GM21367 (cell line): ENCODE data around the gene TAOK3.
A peak's percentile ranks its signal among the peaks of the same experiment; 100 is the strongest.
"Not testable (repeated sequence)": the region's sequence is repeated elsewhere in the genome, so short reads cannot be mapped to it uniquely, and the experiment has no call there.

Experiments used
- ATAC-seq: cut with Tn5 transposase; IDR thresholded peaks from one replicate; pipeline ENCODE4 v1.9.1; 2021; ENCODE audit not compliant: unreplicated experiment

Gene TAOK3

DNA sequence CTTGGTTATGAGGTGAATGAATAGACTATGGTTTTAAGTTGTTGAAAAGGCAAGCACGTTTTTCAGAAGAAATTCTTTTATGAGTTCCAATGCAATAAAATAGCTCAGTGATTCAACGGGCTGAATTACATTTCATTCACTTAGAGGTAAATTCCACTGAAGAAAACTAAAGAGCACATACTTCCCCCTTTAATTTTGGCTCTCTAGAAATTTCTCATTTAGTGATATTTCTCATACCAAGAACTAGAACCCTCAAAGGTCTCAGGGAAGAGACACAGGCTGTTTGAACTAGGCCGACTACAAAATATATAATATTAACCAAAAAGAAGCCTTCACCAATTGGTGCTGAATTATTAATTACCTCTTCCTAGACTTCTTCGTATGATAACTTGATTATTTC is 68.6 kb downstream of the TAOK3 start:
- ATAC-seq = no peak

GRCh38 chr12:118302053-118302452 is 70.7 kb downstream of the TAOK3 start:
- ATAC-seq = no peak

- ATAC-seq = no peak
Observed at GRCh38 chr12:118299791-118300460, 72.8 kb downstream of the TAOK3 start.

DNA sequence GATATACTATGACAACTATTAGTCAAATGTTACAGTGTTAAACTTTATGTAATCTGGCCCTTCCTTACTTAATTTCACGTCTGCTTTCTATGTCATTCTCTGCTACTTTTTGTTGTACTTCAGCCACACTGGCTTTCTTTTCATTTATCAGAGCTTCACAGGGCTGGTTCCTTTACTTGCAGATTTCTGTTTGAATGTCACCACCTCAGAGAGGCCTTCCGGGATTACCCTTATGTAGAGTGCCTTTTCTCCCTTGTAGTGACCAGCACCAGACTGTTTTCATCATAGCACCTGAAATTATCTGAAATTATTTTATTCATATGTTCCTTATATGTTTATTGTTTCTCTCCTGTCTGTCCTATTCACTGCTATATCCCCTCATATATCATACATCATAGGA is 75.4 kb downstream of the TAOK3 start:
- ATAC-seq = no peak

DNA sequence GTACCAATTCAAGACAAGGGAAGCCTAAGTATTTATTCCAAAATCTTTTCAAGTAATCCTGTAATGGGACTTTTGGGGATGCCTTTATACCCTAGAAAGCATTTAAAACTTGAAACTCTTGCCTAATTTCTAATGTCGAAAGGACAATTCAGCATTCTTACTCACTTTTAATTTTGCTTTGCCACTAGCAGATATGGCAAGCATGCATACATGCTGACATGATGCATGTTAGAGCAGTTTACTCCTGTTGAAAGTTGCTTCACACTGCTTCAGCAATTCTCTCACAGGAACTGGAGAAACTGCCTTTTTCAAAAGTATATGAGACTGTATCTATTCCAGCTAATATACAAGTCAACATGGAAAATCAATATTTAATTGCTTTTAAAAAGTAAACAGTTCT is 79.9 kb downstream of the TAOK3 start:
- ATAC-seq = no peak

- no peak for ATAC-seq
Observed at GRCh38 chr12:118290130-118290529, 82.6 kb downstream of the TAOK3 start.

DNA sequence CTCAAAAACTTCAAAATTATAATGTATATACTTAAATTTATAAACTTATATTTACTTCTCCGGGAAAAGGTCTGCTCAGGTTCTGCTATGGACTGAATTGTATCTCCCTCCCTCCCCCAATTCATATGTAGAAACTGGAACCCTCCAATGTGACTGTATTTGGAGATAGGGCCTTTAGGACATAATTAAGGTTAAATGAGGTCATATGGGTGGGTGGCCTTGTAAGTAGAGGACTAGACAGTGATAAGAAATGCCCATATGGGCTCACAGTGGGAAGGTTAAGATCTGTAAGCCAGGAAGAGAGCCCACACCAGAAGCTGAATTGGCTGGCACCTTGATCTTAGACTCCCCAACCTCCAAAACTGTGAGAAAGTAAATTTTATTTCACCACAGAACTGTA is 84.5 kb downstream of the TAOK3 start:
- ATAC-seq = no peak

GRCh38 chr12:118287728-118288127 is 85.0 kb downstream of the TAOK3 start:
- no peak for ATAC-seq

GRCh38 chr12:118282767-118283166 is 89.9 kb downstream of the TAOK3 start:
- ATAC-seq = no peak

GRCh38 chr12:118278288-118278687 is 94.4 kb downstream of the TAOK3 start:
- ATAC-seq = not testable (repeated sequence)

DNA sequence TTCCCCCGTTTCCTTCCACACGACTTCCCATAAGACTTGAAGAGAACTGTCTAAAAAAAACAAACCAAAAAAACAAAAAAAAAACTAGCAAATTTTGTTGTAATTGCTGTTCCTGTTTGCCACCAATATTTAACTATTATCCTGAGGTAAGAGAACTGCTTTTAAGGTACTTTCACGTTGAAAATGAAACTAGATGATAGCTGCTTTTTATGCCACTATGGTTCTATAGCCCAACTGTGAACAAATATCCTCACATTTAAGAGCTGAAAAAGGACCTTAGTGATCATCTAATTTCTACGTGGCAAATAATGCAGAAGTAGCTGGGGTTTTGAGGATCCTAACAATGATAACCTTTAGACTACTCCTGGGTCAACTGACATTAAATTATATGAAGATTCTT is 98.6 kb downstream of the TAOK3 start:
- ATAC-seq = no peak

GRCh38 chr12:118271770-118272417 is 100.8 kb downstream of the TAOK3 start:
- ATAC-seq = no peak

- no peak for ATAC-seq
Observed at GRCh38 chr12:118271183-118271582, 101.5 kb downstream of the TAOK3 start.

DNA sequence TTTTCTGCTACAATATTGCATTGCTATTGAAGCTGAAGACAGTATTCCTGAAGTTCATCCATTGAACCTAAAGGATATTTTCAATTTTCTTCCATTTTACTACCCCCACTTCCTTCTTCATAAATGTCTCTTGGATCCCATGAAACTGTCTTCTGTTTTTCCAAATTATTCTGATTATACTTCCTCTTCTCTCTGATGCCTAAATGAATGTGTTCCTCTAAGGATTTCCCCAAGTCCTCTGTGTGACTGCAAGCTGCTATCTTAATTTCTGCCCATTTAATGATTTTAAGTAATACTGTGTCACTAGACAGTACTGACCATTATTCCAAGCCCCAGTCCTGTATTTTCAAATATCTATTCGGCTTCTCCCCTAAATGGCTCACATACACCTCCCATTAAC is 102.9 kb downstream of the TAOK3 start:
- ATAC-seq = no peak

- ATAC-seq = no peak
Observed at GRCh38 chr12:118259079-118259478, 113.6 kb downstream of the TAOK3 start.

GRCh38 chr12:118256352-118256751 is 116.4 kb downstream of the TAOK3 start:
- no peak for ATAC-seq

GRCh38 chr12:118249547-118249946 is 123.2 kb downstream of the TAOK3 start:
- no peak for ATAC-seq

GRCh38 chr12:118245886-118246285 is 126.8 kb downstream of the TAOK3 start:
- not testable (repeated sequence) for ATAC-seq

- no peak for ATAC-seq
Observed at GRCh38 chr12:118238888-118239287, 133.8 kb downstream of the TAOK3 start.

DNA sequence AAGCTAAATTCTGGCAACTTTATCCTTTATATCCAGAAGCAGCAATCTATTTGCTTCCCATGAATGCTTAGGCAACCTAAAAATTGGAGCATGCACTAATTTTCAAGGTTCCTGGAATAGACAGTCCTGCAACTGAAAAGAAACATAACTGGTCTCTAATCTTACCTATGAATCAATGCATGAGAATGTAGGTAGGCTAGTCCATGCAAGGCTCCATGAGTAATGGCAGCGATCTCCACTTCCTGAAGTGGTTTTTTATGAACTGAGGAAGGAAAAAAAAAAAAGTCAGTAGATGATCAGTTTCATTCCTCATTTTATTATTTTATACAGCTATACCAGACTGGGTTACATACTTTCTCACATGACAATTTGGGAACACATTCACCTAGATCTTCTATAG is 134.8 kb downstream of the TAOK3 start:
- no peak for ATAC-seq

DNA sequence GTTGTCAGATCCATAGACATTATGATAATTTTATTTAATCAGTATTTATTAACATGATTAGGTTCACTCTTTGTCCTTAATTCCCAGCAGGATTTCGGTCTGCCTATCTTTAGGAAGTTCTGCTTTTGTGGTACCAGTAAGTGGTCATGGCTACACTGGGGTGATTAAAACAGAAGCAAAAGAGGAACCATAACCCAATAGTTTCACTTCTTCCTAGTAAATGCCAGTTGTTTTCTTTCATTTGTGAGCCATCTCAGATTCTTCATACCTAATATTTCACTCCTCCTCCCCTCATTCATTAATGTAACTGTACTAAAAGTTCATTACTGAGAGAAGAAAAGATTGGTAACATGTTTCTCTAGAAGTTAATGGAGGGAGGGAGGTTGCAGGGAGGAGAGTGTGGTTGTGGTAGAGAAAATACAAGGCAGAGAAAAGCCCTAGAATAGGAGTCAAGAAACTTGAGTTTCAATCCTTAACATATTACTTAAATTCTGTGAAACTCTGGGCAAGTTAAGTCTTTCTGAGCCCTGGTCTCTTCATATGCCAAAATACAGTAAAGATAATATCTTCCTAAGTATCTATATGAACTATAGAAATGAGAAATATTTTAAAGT is 135.5 kb downstream of the TAOK3 start:
- ATAC-seq = peak; percentile 86

- no peak for ATAC-seq
Observed at GRCh38 chr12:118220702-118221101, 152.0 kb downstream of the TAOK3 start.
